Erythroblast (primary cell): ENCODE data around the gene R3HDM2.

Source experiments
- GATA1 ChIP-seq: IDR thresholded peaks from 2 replicates; pipeline ENCODE4 v1.6.1; 2011; ENCODE audit warnings: low read depth, mild to moderate bottlenecking, control low read depth, low read length, moderate library complexity
- POLR2A ChIP-seq: IDR thresholded peaks from 2 replicates; pipeline ENCODE4 v1.6.1; 2011; ENCODE audit warnings: mild to moderate bottlenecking, low read length

GRCh38 chr12:57439762-57440266, 9.0 kb upstream of the R3HDM2 start:
- TF ChIP-seq POLR2A (no peak), GATA1 (no peak)
